HepG2 (cell line): ENCODE data around the gene GAPT. TPM values are rescaled to one million over a fixed set of nuclear protein-coding genes. Genes with fewer than 3 reads are reported as not detected.

ENCODE experiments used
- AFF4 ChIP-seq: sonication (generic); formaldehyde crosslinking; IDR thresholded peaks from 2 replicates; pipeline ENCODE4 v1.4.0; 2020; ENCODE audit warnings: missing genetic modification reagents
- BRD4 ChIP-seq: sonication (generic); formaldehyde crosslinking; IDR thresholded peaks from 2 replicates; pipeline ENCODE4 v1.4.0; 2020; ENCODE audit warnings: missing genetic modification reagents
- CHCHD3 ChIP-seq: sonication (generic); formaldehyde crosslinking; IDR thresholded peaks from 2 replicates; pipeline ENCODE4 v1.8.0; 2022; ENCODE audit warnings: mild to moderate bottlenecking, missing genetic modification reagents, moderate library complexity
- CSRNP1 ChIP-seq: sonication (generic); formaldehyde crosslinking; IDR thresholded peaks from 2 replicates; pipeline ENCODE4 v1.8.1; 2023; ENCODE audit warnings: mild to moderate bottlenecking, missing genetic modification reagents
- ELF3 ChIP-seq: IDR thresholded peaks from 2 replicates; pipeline ENCODE4 v1.6.1; 2016; ENCODE audit warnings: missing genetic modification reagents, missing compliant biosample characterization
- FOXO1 ChIP-seq: sonication (generic); formaldehyde crosslinking; IDR thresholded peaks from 2 replicates; pipeline ENCODE4 v1.4.0; 2020; ENCODE audit warnings: missing genetic modification reagents
- FOXP1 ChIP-seq, 2 experiments: fragments of 450-650 bp in 1 of 2; IDR thresholded peaks; 2 replicates each; pipeline ENCODE4 v1.6.1; 2017 to 2018; ENCODE audit warnings: antibody characterized with exemption in 1 of 2
- GABPA ChIP-seq, 2 experiments: IDR thresholded peaks; 2 replicates each; pipeline ENCODE4 v1.6.1; 2011 to 2016; ENCODE audit warnings: low read depth in 2 of 2, low read length in 1 of 2, missing biosample characterization in 1 of 2, missing genetic modification characterization in 1 of 2
- GLMP ChIP-seq: sonication (generic); formaldehyde crosslinking; IDR thresholded peaks from 2 replicates; pipeline ENCODE4 v1.9.0; 2021; ENCODE audit warnings: missing genetic modification reagents, mild to moderate bottlenecking, borderline replicate concordance
- HINFP ChIP-seq: sonication (generic); formaldehyde crosslinking; IDR thresholded peaks from 2 replicates; pipeline ENCODE4 v1.4.0; 2020; ENCODE audit warnings: low read depth, mild to moderate bottlenecking, missing genetic modification reagents
- KDM5B ChIP-seq: sonication (generic); formaldehyde crosslinking; IDR thresholded peaks from 2 replicates; pipeline ENCODE4 v1.4.0; 2020; ENCODE audit warnings: missing genetic modification reagents, mild to moderate bottlenecking, borderline replicate concordance
- KLF12 ChIP-seq: sonication (generic); formaldehyde crosslinking; IDR thresholded peaks from 2 replicates; pipeline ENCODE4 v1.4.0; 2020; ENCODE audit warnings: missing genetic modification reagents, borderline replicate concordance
- MAZ ChIP-seq, 2 experiments: sonication (generic) in 1 of 2; formaldehyde crosslinking in 1 of 2; IDR thresholded peaks; 2 replicates each; pipeline versions ENCODE4 v1.5.0 to v1.6.1; 2012 to 2020; ENCODE audit warnings: low read depth in 2 of 2, mild to moderate bottlenecking in 2 of 2, borderline replicate concordance in 1 of 2, improper control_type of control experiment in 1 of 2, low read length in 1 of 2, missing genetic modification reagents in 1 of 2, moderate library complexity in 1 of 2
- NR2F2 ChIP-seq: IDR thresholded peaks from 2 replicates; pipeline ENCODE4 v1.6.1; 2012; ENCODE audit warnings: low read depth, inconsistent platforms, borderline replicate concordance
- TBX3 ChIP-seq: fragments of 450-650 bp; IDR thresholded peaks from 2 replicates; pipeline ENCODE4 v1.6.1; 2017; ENCODE audit warnings: antibody characterized with exemption, mild to moderate bottlenecking, inconsistent platforms, borderline replicate concordance
- TERF1 ChIP-seq: sonication (generic); formaldehyde crosslinking; IDR thresholded peaks from 2 replicates; pipeline ENCODE4 v1.8.0; 2022; ENCODE audit warnings: mild to moderate bottlenecking, missing genetic modification reagents, moderate library complexity
- ZC3H4 ChIP-seq: sonication (generic); formaldehyde crosslinking; IDR thresholded peaks from 2 replicates; pipeline ENCODE4 v1.4.0; 2020; ENCODE audit warnings: missing genetic modification reagents, borderline replicate concordance
- ZFY ChIP-seq: sonication (generic); formaldehyde crosslinking; IDR thresholded peaks from 2 replicates; pipeline ENCODE4 v1.4.0; 2020; ENCODE audit warnings: missing genetic modification reagents
- ZNF205 ChIP-seq: IDR thresholded peaks from 2 replicates; pipeline ENCODE4 v1.6.1; 2018; ENCODE audit warnings: missing biosample characterization, missing genetic modification reagents
- ZNF547 ChIP-seq: sonication (generic); formaldehyde crosslinking; IDR thresholded peaks from 2 replicates; pipeline ENCODE4 v1.5.1; 2020; ENCODE audit warnings: mild to moderate bottlenecking, missing genetic modification reagents
- polyA plus RNA-seq, 8 experiments: library from polyadenylated mRNA; depleted of rRNA in 3 of 8; stranded (reverse) in 7 of 8; unstranded in 1 of 8; fragments of >200 nt; fragmentation: Illumina TruSeq in 4 of 8; extraction: Trizol in 4 of 8; gene quantifications; 2 replicates each; pipeline versions ENCODE4 v1.2.1 to v1.2.3, GENCODE V29; 2011 to 2016; ENCODE audit warnings: low read depth in 4 of 8, missing spikeins in 1 of 8, mixed read lengths in 1 of 8; ENCODE audit not compliant: insufficient read depth in 1 of 8
- total RNA-seq, 5 experiments: library from RNA; depleted of rRNA; stranded (reverse); fragments of >200 nt; fragmentation: Illumina TruSeq; extraction: Trizol; gene quantifications; 2 replicates each; pipeline ENCODE4 v1.2.3, GENCODE V29; 2016; ENCODE audit warnings: low read depth in 1 of 5

The GAPT gene
- total and polyA plus RNA-seq, 2 of the 13 experiments (the other 11 are each of a cell fraction or from before 2014, with no cell fraction given) = not detected

GRCh38 chr5:58460732-58461286 lies 30.4 kb upstream of the GAPT start (continued):
- TF ChIP-seq HINFP (CRISPR knock-in tag) = no peak
- no peak for TF ChIP-seq GLMP
- no peak for TF ChIP-seq FOXP1 (IDR thresholded peaks at IDR 0.05)
- no peak for TF ChIP-seq FOXP1 (CRISPR knock-in tag; IDR thresholded peaks at IDR 0.05)
- TF ChIP-seq ELF3 (CRISPR knock-in tag) = 0 out of 2 replicates have a peak, but pooled peaks have one; percentile 35
- TF ChIP-seq AFF4 = no peak
- TF ChIP-seq KDM5B (CRISPR knock-in tag) = no peak
- TF ChIP-seq KLF12 (CRISPR knock-in tag) = no peak
- no peak for TF ChIP-seq MAZ (IDR thresholded peaks at IDR 0.05; ENCODE audit: borderline replicate concordance, low read depth, low read length)
- TF ChIP-seq MAZ (CRISPR knock-in tag; IDR thresholded peaks at IDR 0.05; ENCODE audit: low read depth) = no peak; the same call in none of the 2 replicates
- TF ChIP-seq ZNF205 = no peak
- no peak for TF ChIP-seq FOXO1 (CRISPR knock-in tag)
- no peak; the same call in 1 of the 2 replicates for TF ChIP-seq ZC3H4 (CRISPR knock-in tag)
- 0 out of 2 replicates have a peak, but pooled peaks have one; percentile 45 for TF ChIP-seq ZNF547 (CRISPR knock-in tag)
- peak; percentile 40; the same call in 1 of the 2 replicates for TF ChIP-seq BRD4 (CRISPR knock-in tag)
- TF ChIP-seq CHCHD3 (CRISPR knock-in tag) = no peak
- no peak for TF ChIP-seq TBX3
- peak; percentile 37; the same call in 1 of the 2 replicates for TF ChIP-seq ZFY
- no peak for TF ChIP-seq GABPA (IDR thresholded peaks at IDR 0.05; ENCODE audit: low read depth, low read length)
- no peak for TF ChIP-seq GABPA (CRISPR knock-in tag; IDR thresholded peaks at IDR 0.05; ENCODE audit: low read depth)
- no peak for TF ChIP-seq TERF1 (CRISPR knock-in tag)
- no peak for TF ChIP-seq NR2F2
- TF ChIP-seq CSRNP1 (CRISPR knock-in tag) = peak; percentile 48; the same call in 1 of the 2 replicates
